ENCODE measurements around the gene SLC39A11. TPM values are rescaled to one million over a fixed set of nuclear protein-coding genes. Genes with fewer than 3 reads are reported as not detected.

Gene SLC39A11
- total and polyA plus RNA-seq, 3 donors from 2014 or later = 11.4 to 18.6 (median 18.0) TPM

DNA sequence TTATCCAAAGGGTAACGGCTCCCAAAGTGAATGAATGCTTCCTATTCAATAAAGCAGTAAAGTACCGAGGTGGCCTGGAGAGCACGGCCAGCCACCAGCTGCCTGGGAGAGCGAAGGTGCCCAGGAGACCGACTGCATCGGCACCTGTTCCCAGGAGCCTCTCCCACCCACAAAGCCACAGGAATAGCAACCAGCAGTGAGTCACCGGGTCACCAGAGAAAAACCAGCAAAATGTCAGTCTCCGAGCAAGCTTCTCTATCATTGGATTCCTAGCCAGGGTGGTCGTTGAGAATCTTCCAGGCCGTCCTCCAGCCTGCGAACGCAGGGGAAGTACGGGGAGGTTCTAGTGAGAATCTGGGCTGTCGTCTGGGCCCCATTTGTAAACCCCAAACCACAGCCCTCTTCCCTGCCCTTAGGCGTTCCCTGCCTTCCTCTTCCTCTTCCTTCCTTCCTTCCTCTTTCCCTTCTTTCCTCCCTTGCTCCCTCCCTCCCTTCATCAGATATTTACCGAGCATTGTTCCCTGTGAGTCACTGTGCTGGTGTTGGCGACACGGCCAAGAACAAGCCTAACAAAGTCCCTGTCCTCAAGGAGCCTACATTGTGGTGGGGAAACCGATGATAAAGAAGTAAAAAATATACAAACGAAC is 114.6 kb downstream of the SLC39A11 start:
- no peaks in the 10 kb centered on the region for H3K9me3 ChIP-seq
- no peak for TF ChIP-seq POLR2A (IDR thresholded peaks at IDR 0.05)
- TF ChIP-seq, protein P1, sequence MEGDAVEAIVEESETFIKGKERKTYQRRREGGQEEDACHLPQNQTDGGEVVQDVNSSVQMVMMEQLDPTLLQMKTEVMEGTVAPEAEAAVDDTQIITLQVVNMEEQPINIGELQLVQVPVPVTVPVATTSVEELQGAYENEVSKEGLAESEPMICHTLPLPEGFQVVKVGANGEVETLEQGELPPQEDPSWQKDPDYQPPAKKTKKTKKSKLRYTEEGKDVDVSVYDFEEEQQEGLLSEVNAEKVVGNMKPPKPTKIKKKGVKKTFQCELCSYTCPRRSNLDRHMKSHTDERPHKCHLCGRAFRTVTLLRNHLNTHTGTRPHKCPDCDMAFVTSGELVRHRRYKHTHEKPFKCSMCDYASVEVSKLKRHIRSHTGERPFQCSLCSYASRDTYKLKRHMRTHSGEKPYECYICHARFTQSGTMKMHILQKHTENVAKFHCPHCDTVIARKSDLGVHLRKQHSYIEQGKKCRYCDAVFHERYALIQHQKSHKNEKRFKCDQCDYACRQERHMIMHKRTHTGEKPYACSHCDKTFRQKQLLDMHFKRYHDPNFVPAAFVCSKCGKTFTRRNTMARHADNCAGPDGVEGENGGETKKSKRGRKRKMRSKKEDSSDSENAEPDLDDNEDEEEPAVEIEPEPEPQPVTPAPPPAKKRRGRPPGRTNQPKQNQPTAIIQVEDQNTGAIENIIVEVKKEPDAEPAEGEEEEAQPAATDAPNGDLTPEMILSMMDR (IDR thresholded peaks at IDR 0.05) = no peak
- H3K4me1 ChIP-seq = peaks cover 11% of the 10 kb centered on the region
- 83 to 84% methylated on average over 20 of the region's 20 CpGs for WGBS, 2 donors
- H3K36me3 ChIP-seq (ENCODE audit: low read depth, missing control alignments) = no peaks in the 10 kb centered on the region
- no peaks in the 10 kb centered on the region for H3K27me3 ChIP-seq
- no peak overlapping the region for H3K4me3 ChIP-seq
- intact Hi-C loops (cut with DNase I; ENCODE audit: low total_unique reads) = no loop called here
- DNase-seq = no peak
- H3K27ac ChIP-seq = peak overlapping the region in 1 of 2 donors; percentile 34

GRCh38 chr17:72976971-72977770 is 115.3 kb downstream of the SLC39A11 start:
- no peak for TF ChIP-seq POLR2A (IDR thresholded peaks at IDR 0.05)
- TF ChIP-seq, protein P1 (IDR thresholded peaks at IDR 0.05) = no peak
- Histone ChIP-seq H3K4me1 (peaks cover 11% of the 10 kb centered on the region), H3K4me3 (no peak overlapping the region), H3K27me3 (no peaks in the 10 kb centered on the region), H3K36me3 (ENCODE audit: low read depth, missing control alignments) (no peaks in the 10 kb centered on the region), H3K9me3 (no peaks in the 10 kb centered on the region), H3K27ac (peak overlapping the region in 1 of 2 donors; percentile 34)
- peak; percentile 65 for DNase-seq
- WGBS, 2 donors = 36 to 37% methylated on average over 11 to 12 of the region's 12 CpGs
- intact Hi-C loops (cut with DNase I; ENCODE audit: low total_unique reads) = no loop called here

- no peak for DNase-seq
- intact Hi-C loops (cut with DNase I; ENCODE audit: low total_unique reads) = no loop called here
- H3K36me3 ChIP-seq (ENCODE audit: low read depth, missing control alignments) = no peaks in the 10 kb centered on the region
- no peaks in the 10 kb centered on the region for H3K27me3 ChIP-seq
- TF ChIP-seq POLR2A (IDR thresholded peaks at IDR 0.05) = no peak
- TF ChIP-seq, protein P1 (IDR thresholded peaks at IDR 0.05) = no peak
- peaks cover 11% of the 10 kb centered on the region for H3K4me1 ChIP-seq
- no peak overlapping the region for H3K4me3 ChIP-seq
- no peaks in the 10 kb centered on the region for H3K9me3 ChIP-seq
- H3K27ac ChIP-seq = no peak overlapping the region
- 97% methylated on average over 2 of the region's 2 CpGs for whole genome bisulfite sequencing, 2 donors
Observed at GRCh38 chr17:72975509-72975908, 117.0 kb downstream of the SLC39A11 start.

DNA sequence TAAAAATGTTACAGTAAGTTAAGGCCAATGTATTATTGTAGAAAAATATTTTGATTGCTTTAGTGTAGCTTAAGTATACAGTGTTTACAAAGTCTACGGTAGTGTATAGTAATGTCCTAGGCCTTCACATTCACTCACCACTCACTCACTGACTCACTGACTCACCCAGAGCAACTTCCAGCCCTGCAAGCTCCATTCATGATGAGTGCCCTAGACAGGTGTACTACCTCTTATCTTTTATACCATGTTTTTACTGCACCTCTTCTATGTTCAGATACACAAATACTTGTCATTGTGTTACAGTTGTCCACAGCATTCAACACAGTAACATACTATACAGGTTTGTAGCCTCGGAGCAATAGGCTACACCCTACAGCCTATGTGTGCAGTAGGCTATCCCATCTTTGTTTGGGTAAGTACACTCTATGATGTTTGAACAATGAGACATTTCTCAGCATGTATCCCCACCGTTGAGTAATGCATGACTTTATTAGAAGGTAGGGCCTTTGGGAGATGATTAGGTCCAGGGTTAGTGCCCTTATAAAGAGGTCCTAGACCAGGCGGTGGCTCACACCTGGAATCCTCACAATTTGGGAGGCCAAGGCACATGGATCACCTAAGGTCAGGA is 117.8 kb downstream of the SLC39A11 start:
- Histone ChIP-seq H3K4me3 (no peak overlapping the region), H3K27me3 (no peaks in the 10 kb centered on the region), H3K4me1 (peaks cover 11% of the 10 kb centered on the region), H3K9me3 (no peaks in the 10 kb centered on the region), H3K36me3 (ENCODE audit: low read depth, missing control alignments) (no peaks in the 10 kb centered on the region), H3K27ac (no peak overlapping the region)
- intact Hi-C loops (cut with DNase I; ENCODE audit: low total_unique reads) = no loop called here
- 94 to 97% methylated on average over 4 of the region's 4 CpGs for WGBS, 2 donors
- no peak for DNase-seq
- TF ChIP-seq POLR2A (IDR thresholded peaks at IDR 0.05) = no peak
- TF ChIP-seq, protein P1 (IDR thresholded peaks at IDR 0.05) = no peak

Data from testis (tissue), 3 donors.